Smooth muscle cell (in vitro differentiated cells): ENCODE data around the gene CCDC138. TPM values are rescaled to one million over a fixed set of nuclear protein-coding genes. Genes with fewer than 3 reads are reported as not detected.

ENCODE experiments used
- DNase-seq: peaks from one replicate; lab custom pipeline; 2025; ENCODE audit not compliant: unreplicated experiment; lab: John Stamatoyannopoulos, UW
- H2AFZ ChIP-seq: fragments of 200-600 bp; sonication (generic); 2 replicates; pipeline ENCODE4 v1.6.0; 2016; ENCODE audit warnings: antibody characterized with exemption, low read depth, mild to moderate bottlenecking
- H3F3A ChIP-seq: fragments of 200-600 bp; sonication (generic); 2 replicates; pipeline ENCODE4 v1.6.0; 2017; ENCODE audit warnings: antibody characterized with exemption, low read depth
- H3K27ac ChIP-seq: fragments of 200-600 bp; sonication (generic); 2 replicates; pipeline ENCODE4 v1.5.1; 2016; ENCODE audit warnings: low read depth, mild to moderate bottlenecking
- H3K27me3 ChIP-seq: fragments of 200-600 bp; sonication (generic); 2 replicates; pipeline ENCODE4 v1.6.1; 2016; ENCODE audit warnings: low read depth, mild to moderate bottlenecking
- H3K36me3 ChIP-seq: fragments of 200-600 bp; sonication (generic); 2 replicates; pipeline ENCODE4 v1.5.1; 2016; ENCODE audit warnings: low read depth
- H3K4me1 ChIP-seq: fragments of 200-600 bp; sonication (generic); 2 replicates; pipeline ENCODE4 v1.5.1; 2016; ENCODE audit warnings: low read depth
- H3K4me2 ChIP-seq: fragments of 200-600 bp; sonication (generic); 2 replicates; pipeline ENCODE4 v1.6.0; 2016; ENCODE audit warnings: mild to moderate bottlenecking
- H3K4me3 ChIP-seq: fragments of 200-600 bp; sonication (generic); 2 replicates; pipeline ENCODE4 v1.5.1; 2016; ENCODE audit warnings: mild to moderate bottlenecking
- H3K79me2 ChIP-seq: fragments of 200-600 bp; sonication (generic); 2 replicates; pipeline ENCODE4 v1.6.0; 2016; ENCODE audit warnings: low read depth, mild to moderate bottlenecking
- H3K9ac ChIP-seq: fragments of 200-600 bp; sonication (generic); 2 replicates; pipeline ENCODE4 v1.6.0; 2016; ENCODE audit warnings: low read depth
- H3K9me3 ChIP-seq: fragments of 200-600 bp; sonication (generic); replicated peaks from 2 replicates; pipeline ENCODE4 v1.5.1; 2016; ENCODE audit warnings: low read depth
- H4K20me1 ChIP-seq: fragments of 200-600 bp; sonication (generic); 2 replicates; pipeline ENCODE4 v1.6.0; 2016; ENCODE audit warnings: low read depth
- whole genome bisulfite sequencing: methylation state at CpG from one replicate; pipeline ENCODE4 v1.1.7; 2016; ENCODE audit warnings: low lambda C conversion rate; 5-methylcytosine and 5-hydroxymethylcytosine counted together
- polyA plus RNA-seq: library from polyadenylated mRNA; unstranded; fragments of >200 nt; fragmentation: Nextera tagmentation; extraction: Ambion mirVana; gene quantifications from 2 replicates; pipeline ENCODE4 v1.2.1, GENCODE V29; 2016
- total RNA-seq: library from RNA; depleted of rRNA; stranded (reverse); fragments of >200 nt; gene quantifications from 2 replicates; pipeline ENCODE4 v1.2.3, GENCODE V29; 2014
- TF ChIP-seq, protein P1 (sequence below): fragments of 200-600 bp; sonication (generic); IDR thresholded peaks from 2 replicates; pipeline ENCODE4 v1.5.1; 2017; ENCODE audit warnings: borderline replicate concordance, mild to moderate bottlenecking, antibody characterized with exemption; ENCODE audit not compliant: insufficient read depth, poor library complexity, severe bottlenecking

The CCDC138 gene
- total and polyA plus RNA-seq, 2 experiments from 2014 or later = 2.7 to 5.9 TPM

GRCh38 chr2:108923736-108924579, 137.4 kb downstream of the CCDC138 start:
- Histone ChIP-seq H3K4me1 (no peaks in the 10 kb centered on the region), H3F3A (no peaks in the 10 kb centered on the region), H3K27me3 (no peaks in the 10 kb centered on the region), H3K79me2 (no peaks in the 10 kb centered on the region), H3K4me2 (no peak overlapping the region), H3K4me3 (no peak overlapping the region), H3K36me3 (no peaks in the 10 kb centered on the region), H3K9me3 (no peaks in the 10 kb centered on the region), H3K27ac (no peak overlapping the region), H3K9ac (no peak overlapping the region), H4K20me1 (no peaks in the 10 kb centered on the region), H2AFZ (no peak overlapping the region)
- TF ChIP-seq, protein P1, sequence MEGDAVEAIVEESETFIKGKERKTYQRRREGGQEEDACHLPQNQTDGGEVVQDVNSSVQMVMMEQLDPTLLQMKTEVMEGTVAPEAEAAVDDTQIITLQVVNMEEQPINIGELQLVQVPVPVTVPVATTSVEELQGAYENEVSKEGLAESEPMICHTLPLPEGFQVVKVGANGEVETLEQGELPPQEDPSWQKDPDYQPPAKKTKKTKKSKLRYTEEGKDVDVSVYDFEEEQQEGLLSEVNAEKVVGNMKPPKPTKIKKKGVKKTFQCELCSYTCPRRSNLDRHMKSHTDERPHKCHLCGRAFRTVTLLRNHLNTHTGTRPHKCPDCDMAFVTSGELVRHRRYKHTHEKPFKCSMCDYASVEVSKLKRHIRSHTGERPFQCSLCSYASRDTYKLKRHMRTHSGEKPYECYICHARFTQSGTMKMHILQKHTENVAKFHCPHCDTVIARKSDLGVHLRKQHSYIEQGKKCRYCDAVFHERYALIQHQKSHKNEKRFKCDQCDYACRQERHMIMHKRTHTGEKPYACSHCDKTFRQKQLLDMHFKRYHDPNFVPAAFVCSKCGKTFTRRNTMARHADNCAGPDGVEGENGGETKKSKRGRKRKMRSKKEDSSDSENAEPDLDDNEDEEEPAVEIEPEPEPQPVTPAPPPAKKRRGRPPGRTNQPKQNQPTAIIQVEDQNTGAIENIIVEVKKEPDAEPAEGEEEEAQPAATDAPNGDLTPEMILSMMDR = no peak
- DNase-seq = no peak
- WGBS = 82% methylated on average over 13 of the region's 13 CpGs

- WGBS = 74% methylated on average over 14 of the region's 14 CpGs
- H3K9ac ChIP-seq = no peak overlapping the region
- no peak for DNase-seq
Measured at GRCh38 chr2:108924580-108925251, 138.1 kb downstream of the CCDC138 start.

DNA sequence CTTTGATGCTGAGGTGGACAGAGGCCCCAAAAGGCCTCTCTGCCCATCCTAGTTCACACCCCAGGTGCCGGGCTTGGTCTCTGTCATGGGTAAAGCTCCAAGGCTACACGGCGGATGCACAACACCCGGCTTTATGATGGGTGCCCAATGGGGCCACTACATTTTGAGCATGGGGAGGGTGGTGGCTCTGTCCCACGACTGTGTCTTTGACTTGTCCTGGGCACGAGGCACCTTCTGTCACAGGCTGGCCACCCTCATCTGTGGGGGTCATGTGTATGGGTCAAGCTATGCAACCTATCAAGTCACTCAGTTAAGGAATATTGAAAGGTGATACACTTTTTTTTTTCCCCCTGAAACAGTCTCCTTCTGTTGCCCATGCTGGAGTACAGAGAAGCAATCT, 138.7 kb downstream of the CCDC138 start:
- 94% methylated on average over 6 of the region's 6 CpGs for WGBS
- Histone ChIP-seq H4K20me1 (no peaks in the 10 kb centered on the region), H3K4me3 (no peak overlapping the region), H3K4me1 (no peaks in the 10 kb centered on the region), H2AFZ (no peak overlapping the region), H3F3A (no peaks in the 10 kb centered on the region), H3K9me3 (no peaks in the 10 kb centered on the region), H3K79me2 (no peaks in the 10 kb centered on the region), H3K4me2 (no peak overlapping the region), H3K36me3 (no peaks in the 10 kb centered on the region), H3K9ac (no peak overlapping the region), H3K27ac (no peak overlapping the region), H3K27me3 (no peaks in the 10 kb centered on the region)
- TF ChIP-seq, protein P1 = no peak
- DNase-seq = no peak

More at GRCh38 chr2:108924580-108925251, 138.1 kb downstream of the CCDC138 start:
- H3K27ac ChIP-seq = no peak overlapping the region
- no peak overlapping the region for H2AFZ ChIP-seq
- H3K4me1 ChIP-seq = no peaks in the 10 kb centered on the region
- no peak overlapping the region for H3K4me2 ChIP-seq
- H3K4me3 ChIP-seq = no peak overlapping the region
- H3K27me3 ChIP-seq = no peaks in the 10 kb centered on the region
- H3F3A ChIP-seq = no peaks in the 10 kb centered on the region
- no peaks in the 10 kb centered on the region for H3K36me3 ChIP-seq
- no peaks in the 10 kb centered on the region for H3K79me2 ChIP-seq
- TF ChIP-seq, protein P1 = no peak
- no peaks in the 10 kb centered on the region for H4K20me1 ChIP-seq
- no peaks in the 10 kb centered on the region for H3K9me3 ChIP-seq
